H9 (cell line): ENCODE measurements around the gene PALD1. TPM values are rescaled to one million over a fixed set of nuclear protein-coding genes. Genes with fewer than 3 reads are reported as not detected.

Experiments used
- DNase-seq: peaks from one replicate; pipeline ENCODE4 v3.0.0-alpha.2; 2017
- H2AFZ ChIP-seq: one replicate; pipeline ENCODE4 v1.6.1; 2013; ENCODE audit warnings: mild to moderate bottlenecking, low read length, control low read depth, moderate library complexity
- H2AK5ac ChIP-seq: 2 replicates; pipeline ENCODE4 v1.6.1; 2013; ENCODE audit warnings: low read length, control low read depth, mixed read lengths; ENCODE audit not compliant: insufficient read length
- H2BK120ac ChIP-seq: one replicate; pipeline ENCODE4 v1.6.1; 2013; ENCODE audit warnings: low read depth, mild to moderate bottlenecking, low read length, control low read depth, inconsistent platforms; ENCODE audit not compliant: poor library complexity, severe bottlenecking
- H2BK12ac ChIP-seq: 2 replicates; pipeline ENCODE4 v1.6.1; 2013; ENCODE audit warnings: low read length, control low read depth, mixed read lengths, low read depth; ENCODE audit not compliant: insufficient read length
- H2BK15ac ChIP-seq: 2 replicates; pipeline ENCODE4 v1.6.1; 2013; ENCODE audit warnings: low read depth, low read length, control low read depth
- H2BK20ac ChIP-seq: one replicate; pipeline ENCODE4 v1.6.1; 2013; ENCODE audit warnings: low read depth, mild to moderate bottlenecking, low read length, control low read depth, inconsistent platforms; ENCODE audit not compliant: poor library complexity, severe bottlenecking
- H2BK5ac ChIP-seq: 2 replicates; pipeline ENCODE4 v1.6.1; 2013; ENCODE audit warnings: low read length, control low read depth, mixed read lengths; ENCODE audit not compliant: insufficient read length
- H3K14ac ChIP-seq: 2 replicates; pipeline ENCODE4 v1.6.1; 2013; ENCODE audit warnings: low read length, control low read depth; ENCODE audit not compliant: insufficient read depth
- H3K18ac ChIP-seq: 2 replicates; pipeline ENCODE4 v1.6.1; 2013; ENCODE audit warnings: low read depth, mild to moderate bottlenecking, mixed read lengths, low read length, control low read depth; ENCODE audit not compliant: insufficient read length
- H3K23ac ChIP-seq: 2 replicates; pipeline ENCODE4 v1.6.1; 2013; ENCODE audit warnings: low read length, control low read depth, mixed read lengths, low read depth; ENCODE audit not compliant: insufficient read length
- H3K23me2 ChIP-seq: 2 replicates; pipeline ENCODE4 v1.6.1; 2013; ENCODE audit warnings: low read depth, mild to moderate bottlenecking, mixed read lengths, low read length, control low read depth; ENCODE audit not compliant: insufficient read length, poor library complexity, severe bottlenecking
- H3K27ac ChIP-seq: 2 replicates; pipeline ENCODE4 v1.5.1; 2013; ENCODE audit warnings: low read length, control low read depth, mixed read lengths, low read depth; ENCODE audit not compliant: insufficient read length
- H3K27me3 ChIP-seq: 2 replicates; pipeline ENCODE4 v1.6.1; 2013; ENCODE audit warnings: low read length, control low read depth, inconsistent platforms; ENCODE audit not compliant: insufficient read depth
- H3K4ac ChIP-seq: 2 replicates; pipeline ENCODE4 v1.6.1; 2013; ENCODE audit warnings: low read depth, mild to moderate bottlenecking, control low read depth, inconsistent platforms, low read length, moderate library complexity
- H3K4me1 ChIP-seq: 2 replicates; pipeline ENCODE4 v1.6.1; 2013; ENCODE audit warnings: low read length, control low read depth, inconsistent platforms; ENCODE audit not compliant: insufficient read depth
- H3K4me2 ChIP-seq: 2 replicates; pipeline ENCODE4 v1.6.1; 2013; ENCODE audit warnings: low read length, control low read depth, mixed read lengths; ENCODE audit not compliant: insufficient read length, insufficient read depth
- H3K56ac ChIP-seq: 2 replicates; pipeline ENCODE4 v1.6.1; 2013; ENCODE audit warnings: low read depth, mild to moderate bottlenecking, mixed read lengths, low read length, control low read depth; ENCODE audit not compliant: insufficient read length
- H3K79me1 ChIP-seq: 2 replicates; pipeline ENCODE4 v1.6.1; 2013; ENCODE audit warnings: low read depth, mild to moderate bottlenecking, moderate library complexity, low read length, control low read depth, inconsistent platforms; ENCODE audit not compliant: insufficient read depth, poor library complexity, severe bottlenecking
- H3K79me2 ChIP-seq: 2 replicates; pipeline ENCODE4 v1.6.1; 2013; ENCODE audit warnings: low read length, control low read depth, inconsistent platforms; ENCODE audit not compliant: insufficient read depth
- H3K9ac ChIP-seq: 2 replicates; pipeline ENCODE4 v1.6.1; 2013; ENCODE audit warnings: low read length, control low read depth, mixed read lengths; ENCODE audit not compliant: insufficient read length; ENCODE audit errors: extremely low read depth
- H3K9me3 ChIP-seq: one replicate; pipeline ENCODE4 v1.6.1; 2013; ENCODE audit warnings: low read depth, low read length, inconsistent platforms; ENCODE audit not compliant: control insufficient read depth
- H3T11ph ChIP-seq: one replicate; pipeline ENCODE4 v1.6.1; 2013; ENCODE audit warnings: mild to moderate bottlenecking, low read length, control low read depth, inconsistent platforms
- H4K20me1 ChIP-seq: one replicate; pipeline ENCODE4 v1.6.1; 2013; ENCODE audit not compliant: control insufficient read depth, insufficient read length, insufficient read depth
- H4K5ac ChIP-seq: 2 replicates; pipeline ENCODE4 v1.6.1; 2013; ENCODE audit warnings: low read depth, mild to moderate bottlenecking, mixed read lengths, low read length, control low read depth; ENCODE audit not compliant: insufficient read length
- H4K8ac ChIP-seq: replicated peaks from 2 replicates; pipeline ENCODE4 v1.6.1; 2013; ENCODE audit warnings: low read length, control low read depth, mixed read lengths, low read depth; ENCODE audit not compliant: insufficient read length
- H4K91ac ChIP-seq: 2 replicates; pipeline ENCODE4 v1.6.1; 2013; ENCODE audit warnings: low read depth, mild to moderate bottlenecking, moderate library complexity, mixed read lengths, low read length, control low read depth; ENCODE audit not compliant: insufficient read length
- H3K27ac Mint-ChIP-seq, 3 experiments: 2 replicates in 2 of 3; 3 replicates in 1 of 3; pipeline ENCODE4 v1.8.0; 2020 to 2021; ENCODE audit warnings: mixed read lengths in 3 of 3, mild to moderate bottlenecking in 1 of 3, moderate library complexity in 1 of 3
- H3K27me3 Mint-ChIP-seq: 2 replicates; pipeline ENCODE4 v1.8.0; 2021; ENCODE audit warnings: low read depth, mild to moderate bottlenecking, moderate library complexity, mixed read lengths
- H3K36me3 Mint-ChIP-seq, 3 experiments: 2 replicates in 2 of 3; 3 replicates in 1 of 3; pipeline ENCODE4 v1.8.0; 2020 to 2021; ENCODE audit warnings: low read depth in 3 of 3, mixed read lengths in 3 of 3; ENCODE audit not compliant: insufficient read depth in 1 of 3
- H3K4me1 Mint-ChIP-seq, 2 experiments: 2 replicates each; pipeline ENCODE4 v1.8.0; 2020; ENCODE audit warnings: mixed read lengths in 2 of 2
- H3K4me3 Mint-ChIP-seq, 2 experiments: 2 replicates in 1 of 2; 3 replicates in 1 of 2; pipeline ENCODE4 v1.8.0; 2020 to 2021; ENCODE audit warnings: mild to moderate bottlenecking in 2 of 2, mixed read lengths in 2 of 2, moderate library complexity in 1 of 2
- H3K9me3 Mint-ChIP-seq, 2 experiments: 2 replicates in 1 of 2; 3 replicates in 1 of 2; pipeline ENCODE4 v1.8.0; 2020; ENCODE audit warnings: mild to moderate bottlenecking in 2 of 2, mixed read lengths in 2 of 2, moderate library complexity in 1 of 2
- WGBS: extraction: QIAGEN DNeasy Blood & Tissue Kit; methylation state at CpG from one replicate; pipeline ENCODE4 v1.1.7; 2013; ENCODE audit warnings: missing lambda C conversion rate, low lambda C conversion rate, mixed read lengths; ENCODE audit not compliant: insufficient read length; ENCODE audit errors: extremely low coverage; 5-methylcytosine and 5-hydroxymethylcytosine counted together
- total RNA-seq: library from RNA; stranded (reverse); gene quantifications from 2 replicates; pipeline ENCODE4 v1.2.1, GENCODE V29; 2021
- TF ChIP-seq, protein P1 (sequence below): fragments of 200-600 bp; sonication (generic); conservative IDR thresholded peaks from 3 replicates; pipeline ENCODE4 v1.8.0; 2021; ENCODE audit warnings: antibody characterized with exemption, mild to moderate bottlenecking

Gene PALD1
- total RNA-seq, 1 experiment from 2014 or later = 21.1 TPM

DNA sequence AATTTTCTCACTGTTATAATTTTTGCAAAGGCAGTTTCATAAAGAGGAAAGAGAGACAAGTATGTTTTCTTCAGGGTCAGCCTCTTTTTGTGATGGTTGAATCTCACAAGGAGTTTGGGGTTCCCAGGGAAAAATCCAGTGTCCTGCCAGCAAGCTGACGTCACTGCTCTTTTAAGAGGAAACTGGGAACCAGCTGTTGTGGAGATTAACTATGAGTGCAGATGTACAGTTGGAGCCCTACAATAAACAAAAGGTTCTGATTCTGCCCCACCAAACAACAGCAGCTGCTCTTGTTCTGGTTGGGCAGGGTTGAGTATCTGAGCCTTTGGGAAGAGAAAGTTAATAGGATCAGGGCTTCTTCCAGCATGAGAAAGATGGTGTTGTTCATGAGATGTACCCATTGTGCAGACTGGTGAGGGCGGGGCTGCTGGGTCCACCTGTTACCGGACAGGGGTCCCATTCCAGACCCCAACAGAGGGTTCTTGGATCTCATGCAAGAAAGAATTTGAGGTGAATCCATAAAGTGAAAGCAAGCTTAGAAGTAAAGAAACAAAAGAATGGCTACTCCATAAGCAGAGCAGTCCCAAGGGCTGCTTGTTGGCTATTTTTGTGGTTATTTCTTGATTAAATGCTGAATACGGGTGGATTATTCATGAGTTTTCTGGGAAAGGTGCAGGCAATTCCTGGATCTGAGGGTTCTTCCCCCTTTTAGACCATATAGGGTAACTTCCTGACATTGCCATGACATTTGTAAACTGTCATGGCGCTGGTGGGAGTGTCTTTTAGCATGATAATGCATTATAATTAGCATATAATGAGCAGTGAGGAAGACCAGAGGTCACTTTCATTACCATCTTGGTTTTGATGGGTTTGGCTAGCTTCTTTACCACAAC is 111.4 kb downstream of the PALD1 start:
- Mint-ChIP-seq H3K9me3 (no peaks in the 10 kb centered on the region), H3K27ac (no peak overlapping the region), H3K4me3 (no peak overlapping the region), H3K4me1 (peaks cover 19 to 28% of the 10 kb centered on the region in 2 experiments), H3K36me3 (no peaks in the 10 kb centered on the region), H3K27me3 (peaks cover 3% of the 10 kb centered on the region; the same call in 1 of the 2 replicates)
- Histone ChIP-seq H3K9ac (no peak overlapping the region), H3K27ac (no peak overlapping the region), H3K18ac (no peak overlapping the region), H3K4me2 (no peak overlapping the region), H2BK12ac (no peak overlapping the region), H4K20me1 (no peaks in the 10 kb centered on the region), H2AK5ac (no peak overlapping the region), H3K9me3 (no peaks in the 10 kb centered on the region), H4K91ac (no peak overlapping the region), H3K4ac (no peak overlapping the region), H2AFZ (no peak overlapping the region), H3K23ac (no peak overlapping the region), H3K79me2 (no peaks in the 10 kb centered on the region), H4K5ac (no peak overlapping the region), H3K79me1 (no peaks in the 10 kb centered on the region), H3K27me3 (no peaks in the 10 kb centered on the region), H2BK20ac (no peak overlapping the region), H2BK15ac (no peak overlapping the region), H3T11ph (no peak overlapping the region), H3K23me2 (no peaks in the 10 kb centered on the region), H4K8ac (no peak overlapping the region), H3K14ac (no peak overlapping the region), H3K56ac (no peak overlapping the region), H2BK5ac (no peak overlapping the region), H2BK120ac (no peak overlapping the region), H3K4me1 (peaks cover 4% of the 10 kb centered on the region; the same call in 1 of the 2 replicates)
- TF ChIP-seq, protein P1, sequence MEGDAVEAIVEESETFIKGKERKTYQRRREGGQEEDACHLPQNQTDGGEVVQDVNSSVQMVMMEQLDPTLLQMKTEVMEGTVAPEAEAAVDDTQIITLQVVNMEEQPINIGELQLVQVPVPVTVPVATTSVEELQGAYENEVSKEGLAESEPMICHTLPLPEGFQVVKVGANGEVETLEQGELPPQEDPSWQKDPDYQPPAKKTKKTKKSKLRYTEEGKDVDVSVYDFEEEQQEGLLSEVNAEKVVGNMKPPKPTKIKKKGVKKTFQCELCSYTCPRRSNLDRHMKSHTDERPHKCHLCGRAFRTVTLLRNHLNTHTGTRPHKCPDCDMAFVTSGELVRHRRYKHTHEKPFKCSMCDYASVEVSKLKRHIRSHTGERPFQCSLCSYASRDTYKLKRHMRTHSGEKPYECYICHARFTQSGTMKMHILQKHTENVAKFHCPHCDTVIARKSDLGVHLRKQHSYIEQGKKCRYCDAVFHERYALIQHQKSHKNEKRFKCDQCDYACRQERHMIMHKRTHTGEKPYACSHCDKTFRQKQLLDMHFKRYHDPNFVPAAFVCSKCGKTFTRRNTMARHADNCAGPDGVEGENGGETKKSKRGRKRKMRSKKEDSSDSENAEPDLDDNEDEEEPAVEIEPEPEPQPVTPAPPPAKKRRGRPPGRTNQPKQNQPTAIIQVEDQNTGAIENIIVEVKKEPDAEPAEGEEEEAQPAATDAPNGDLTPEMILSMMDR = no peak
- no CpG with 5 or more reads among the region's 5 CpGs for WGBS
- DNase-seq = no peak
